ENCODE results near the gene ARAP1. TPM values are rescaled to one million over a fixed set of nuclear protein-coding genes. Genes with fewer than 3 reads are reported as not detected.

ARAP1 gene
- total RNA-seq, 1 donor from 2014 or later, result 139 TPM

- peaks cover 6% of the 10 kb centered on the region for H3K36me3 Mint-ChIP-seq (ENCODE audit: low read depth)
- peaks cover 6% of the 10 kb centered on the region for H3K4me1 Mint-ChIP-seq
- ChIA-PET CTCF (interaction anchor here (0.8 kb wide), 1 partner anchor 47 kb away, joined by 3 read pairs; no protein-coding TSS in a partner anchor), POLR2A (interaction anchor here (1.2 kb wide), 1 partner anchor 9 kb away, joined by 3 read pairs; no protein-coding TSS in a partner anchor)
- H3K27ac Mint-ChIP-seq, result peak overlapping the region; percentile 24
- intact Hi-C loops (cut with micrococcal nuclease), result no loop called here
- no peaks in the 10 kb centered on the region for H3K27me3 Mint-ChIP-seq
- DNase-seq, result no peak
- no peak overlapping the region for H3K4me3 Mint-ChIP-seq
- no peak for ATAC-seq (ENCODE audit: low read depth)
- no peaks in the 10 kb centered on the region for H3K9me3 Mint-ChIP-seq
- TF ChIP-seq, protein P1, sequence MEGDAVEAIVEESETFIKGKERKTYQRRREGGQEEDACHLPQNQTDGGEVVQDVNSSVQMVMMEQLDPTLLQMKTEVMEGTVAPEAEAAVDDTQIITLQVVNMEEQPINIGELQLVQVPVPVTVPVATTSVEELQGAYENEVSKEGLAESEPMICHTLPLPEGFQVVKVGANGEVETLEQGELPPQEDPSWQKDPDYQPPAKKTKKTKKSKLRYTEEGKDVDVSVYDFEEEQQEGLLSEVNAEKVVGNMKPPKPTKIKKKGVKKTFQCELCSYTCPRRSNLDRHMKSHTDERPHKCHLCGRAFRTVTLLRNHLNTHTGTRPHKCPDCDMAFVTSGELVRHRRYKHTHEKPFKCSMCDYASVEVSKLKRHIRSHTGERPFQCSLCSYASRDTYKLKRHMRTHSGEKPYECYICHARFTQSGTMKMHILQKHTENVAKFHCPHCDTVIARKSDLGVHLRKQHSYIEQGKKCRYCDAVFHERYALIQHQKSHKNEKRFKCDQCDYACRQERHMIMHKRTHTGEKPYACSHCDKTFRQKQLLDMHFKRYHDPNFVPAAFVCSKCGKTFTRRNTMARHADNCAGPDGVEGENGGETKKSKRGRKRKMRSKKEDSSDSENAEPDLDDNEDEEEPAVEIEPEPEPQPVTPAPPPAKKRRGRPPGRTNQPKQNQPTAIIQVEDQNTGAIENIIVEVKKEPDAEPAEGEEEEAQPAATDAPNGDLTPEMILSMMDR (IDR thresholded peaks at IDR 0.05), result no peak
Measured at GRCh38 chr11:72772059-72772458, 19.9 kb upstream of the ARAP1 start.

GRCh38 chr11:72771507-72771906 is 19.3 kb upstream of the ARAP1 start:
- intact Hi-C loops (cut with micrococcal nuclease), result no loop called here
- TF ChIP-seq, protein P1 (IDR thresholded peaks at IDR 0.05), result no peak
- no peaks in the 10 kb centered on the region for H3K27me3 Mint-ChIP-seq
- H3K9me3 Mint-ChIP-seq, result no peaks in the 10 kb centered on the region
- DNase-seq, result no peak
- POLR2A ChIA-PET, result interaction anchor here (1.2 to 1.7 kb wide), 2 partner anchors 9 to 32 kb away, joined by 3 to 4 read pairs; no protein-coding TSS in a partner anchor
- no peak for ATAC-seq (ENCODE audit: low read depth)
- H3K27ac Mint-ChIP-seq, result no peak overlapping the region
- no peak overlapping the region for H3K4me3 Mint-ChIP-seq
- H3K36me3 Mint-ChIP-seq (ENCODE audit: low read depth), result peaks cover 6% of the 10 kb centered on the region
- CTCF ChIA-PET, result interaction anchor here (1.1 to 1.5 kb wide), 2 partner anchors 21 to 46 kb away, joined by 4 to 5 read pairs; no protein-coding TSS in a partner anchor
- H3K4me1 Mint-ChIP-seq, result peaks cover 4% of the 10 kb centered on the region

GRCh38 chr11:72770799-72771198 is 18.6 kb upstream of the ARAP1 start:
- ATAC-seq (ENCODE audit: low read depth), result no peak
- peaks cover 6% of the 10 kb centered on the region for H3K36me3 Mint-ChIP-seq (ENCODE audit: low read depth)
- intact Hi-C loops (cut with micrococcal nuclease), result no loop called here
- H3K4me1 Mint-ChIP-seq, result peaks cover 4% of the 10 kb centered on the region
- H3K27ac Mint-ChIP-seq, result no peak overlapping the region
- no peak overlapping the region for H3K4me3 Mint-ChIP-seq
- no peaks in the 10 kb centered on the region for H3K9me3 Mint-ChIP-seq
- ChIA-PET POLR2A (interaction anchor here (0.5 to 1.7 kb wide), 5 partner anchors 8 to 45 kb away, joined by 3 to 5 read pairs (median 4); no protein-coding TSS in a partner anchor), CTCF (interaction anchor here (1.1 to 1.5 kb wide), 2 partner anchors 22 to 46 kb away, joined by 4 to 5 read pairs; no protein-coding TSS in a partner anchor)
- no peaks in the 10 kb centered on the region for H3K27me3 Mint-ChIP-seq
- TF ChIP-seq, protein P1 (IDR thresholded peaks at IDR 0.05), result no peak
- DNase-seq, result no peak

- H3K9me3 Mint-ChIP-seq, result no peaks in the 10 kb centered on the region
- ChIA-PET POLR2A (interaction anchor here (0.7 kb wide), 1 partner anchor 13 kb away, joined by 3 read pairs; no protein-coding TSS in a partner anchor), CTCF (no interaction called here)
- H3K27me3 Mint-ChIP-seq, result no peaks in the 10 kb centered on the region
- peaks cover 2% of the 10 kb centered on the region for H3K4me1 Mint-ChIP-seq
- intact Hi-C loops (cut with micrococcal nuclease), result no loop called here
- no peak overlapping the region for H3K27ac Mint-ChIP-seq
- ATAC-seq (ENCODE audit: low read depth) (no peak), DNase-seq (no peak)
- H3K36me3 Mint-ChIP-seq (ENCODE audit: low read depth), result peaks cover 6% of the 10 kb centered on the region
- H3K4me3 Mint-ChIP-seq, result no peak overlapping the region
- TF ChIP-seq, protein P1 (IDR thresholded peaks at IDR 0.05), result no peak
Measured at GRCh38 chr11:72769680-72770079, 17.5 kb upstream of the ARAP1 start.

DNA sequence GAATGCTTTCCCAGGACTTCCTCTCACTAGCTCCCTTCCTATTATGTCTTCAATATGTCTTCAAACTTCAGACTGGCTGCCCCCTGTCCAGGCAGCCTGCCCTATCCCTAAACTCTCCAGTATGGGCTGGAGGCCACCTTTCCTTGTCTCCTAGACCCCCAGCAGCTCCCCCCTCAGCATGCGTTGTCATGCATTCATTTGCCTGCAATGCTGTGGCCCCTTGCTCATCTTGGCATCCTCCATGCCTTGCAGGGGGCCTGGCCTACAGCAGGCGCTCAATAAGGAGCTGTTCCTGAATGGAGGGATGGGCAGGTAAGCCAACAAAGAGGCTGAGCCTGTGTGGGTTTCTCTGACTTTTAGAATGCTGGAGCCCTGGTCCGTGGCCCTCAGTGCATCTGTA is 16.4 kb upstream of the ARAP1 start:
- Mint-ChIP-seq H3K36me3 (ENCODE audit: low read depth) (peaks cover 6% of the 10 kb centered on the region), H3K27me3 (no peaks in the 10 kb centered on the region), H3K9me3 (no peaks in the 10 kb centered on the region), H3K4me3 (no peak overlapping the region), H3K4me1 (peaks cover 8% of the 10 kb centered on the region), H3K27ac (no peak overlapping the region)
- CTCF ChIA-PET, result no interaction called here
- intact Hi-C loops (cut with micrococcal nuclease), result no loop called here
- DNase-seq, result no peak
- POLR2A ChIA-PET, result interaction anchor here (0.6 to 1.2 kb wide), 2 partner anchors 10 to 421 kb away, joined by 5 to 8 read pairs; no protein-coding TSS in a partner anchor
- ATAC-seq (ENCODE audit: low read depth), result no peak
- TF ChIP-seq, protein P1 (IDR thresholded peaks at IDR 0.05), result no peak
